Left lobe of liver (tissue), 2 donors: Measurements from ENCODE around the gene MEST. TPM values are rescaled to one million over a fixed set of nuclear protein-coding genes. Genes with fewer than 3 reads are reported as not detected.
"Not testable (repeated sequence)": the region's sequence is repeated elsewhere in the genome, so short reads cannot be mapped to it uniquely, and the experiment has no call there.

Source experiments
- ATAC-seq: fragments of 200-7000 bp; cut with Tn5 transposase; one replicate; pipeline ENCODE4 v1.9.1; 2020; ENCODE audit warnings: mild to moderate bottlenecking, moderate library complexity
- DNase-seq: peaks from one replicate; pipeline ENCODE4 v3.0.0-alpha.2; 2020; ENCODE audit warnings: low spot score
- total RNA-seq: library from RNA; stranded (reverse); gene quantifications from one replicate; pipeline ENCODE4 v1.2.1, GENCODE V29; 2021
- donor health status: DM: no; HTN: no; CAD: no; lungs with moderate emphysema.
- donor health status: DM: no; HTN: yes; CAD: no.

Gene MEST
- total RNA-seq, 1 donor from 2014 or later: 44.4 TPM

GRCh38 chr7:130521258-130521951, 29.5 kb downstream of the MEST start:
- ATAC-seq: no peak
- no peak for DNase-seq

GRCh38 chr7:130523519-130524125, 31.7 kb downstream of the MEST start:
- not testable (repeated sequence) for DNase-seq, ATAC-seq

GRCh38 chr7:130524628-130525027, 32.7 kb downstream of the MEST start:
- ATAC-seq: no peak

GRCh38 chr7:130527752-130528355, 36.0 kb downstream of the MEST start:
- not testable (repeated sequence) for ATAC-seq, DNase-seq

More at GRCh38 chr7:130524628-130525027, 32.7 kb downstream of the MEST start:
- DNase-seq: no peak

- no peak for ATAC-seq
- no peak for DNase-seq
Observed at GRCh38 chr7:130529417-130529816, 37.5 kb downstream of the MEST start.

GRCh38 chr7:130537894-130538293, 46.0 kb downstream of the MEST start:
- not testable (repeated sequence) for DNase-seq
- ATAC-seq: peak; percentile 66

- DNase-seq, ATAC-seq: not testable (repeated sequence)
Observed at GRCh38 chr7:130541287-130541686, 49.4 kb downstream of the MEST start.

- ATAC-seq: peak; percentile 52
- not testable (repeated sequence) for DNase-seq
Observed at GRCh38 chr7:130542297-130542696, 50.4 kb downstream of the MEST start.

- no peak for ATAC-seq
Observed at GRCh38 chr7:130543487-130544010, 51.7 kb downstream of the MEST start.

GRCh38 chr7:130544356-130544755, 52.5 kb downstream of the MEST start:
- ATAC-seq: no peak
- no peak for DNase-seq

More at GRCh38 chr7:130543487-130544010, 51.7 kb downstream of the MEST start:
- no peak for DNase-seq

GRCh38 chr7:130553398-130554029, 61.6 kb downstream of the MEST start:
- ATAC-seq (no peak), DNase-seq (no peak)

GRCh38 chr7:130554481-130554880, 62.6 kb downstream of the MEST start:
- DNase-seq: no peak
- ATAC-seq: no peak

Other genes with a start within 250 kb of the MEST start
- gene CPA2, start 225.2 kb upstream of the MEST start, total RNA-seq: 1.9 TPM
- gene CPA4, start 198.9 kb upstream of the MEST start, total RNA-seq: not detected
- not detected for gene CPA5, start 147.3 kb upstream of the MEST start, total RNA-seq
- gene CPA1, start 111.6 kb upstream of the MEST start, total RNA-seq: 16.8 TPM
- 3.5 TPM for gene CEP41, start 51.1 kb upstream of the MEST start, total RNA-seq
- gene COPG2, start 176.7 kb downstream of the MEST start, total RNA-seq: 5.4 TPM
- gene TSGA13, start 194.5 kb downstream of the MEST start, total RNA-seq: not detected
- gene KLF14, start 242.1 kb downstream of the MEST start, total RNA-seq: not detected